ENCODE measurements around the gene PCDH9. TPM values are rescaled to one million over a fixed set of nuclear protein-coding genes. Genes with fewer than 3 reads are reported as not detected.
"Not testable (repeated sequence)": the region's sequence is repeated elsewhere in the genome, so short reads cannot be mapped to it uniquely, and the experiment has no call there.

PCDH9 gene
- total RNA-seq, 1 donor from 2014 or later, result 0.20 TPM

DNA sequence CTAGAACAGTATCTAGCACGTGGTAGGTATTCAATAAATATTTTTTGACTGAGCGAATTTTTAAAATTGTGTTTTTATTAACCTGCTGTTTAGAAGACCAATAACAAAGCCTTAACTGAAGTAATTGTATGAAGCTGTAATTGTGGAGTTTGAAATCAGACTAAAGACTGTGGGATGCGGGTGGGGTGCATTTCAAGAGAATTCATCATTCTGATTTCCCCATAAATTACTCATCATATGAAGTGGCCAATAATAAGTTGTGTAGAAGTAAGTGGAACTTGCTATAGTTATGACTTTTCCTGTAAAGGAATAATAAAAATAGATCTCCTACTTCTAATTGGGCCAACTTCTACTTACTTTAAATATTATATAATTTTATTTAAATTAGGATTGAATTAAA, 449.3 kb downstream of the PCDH9 start:
- DNase-seq (ENCODE audit: low read depth in 2 of 2), result no peak

DNA sequence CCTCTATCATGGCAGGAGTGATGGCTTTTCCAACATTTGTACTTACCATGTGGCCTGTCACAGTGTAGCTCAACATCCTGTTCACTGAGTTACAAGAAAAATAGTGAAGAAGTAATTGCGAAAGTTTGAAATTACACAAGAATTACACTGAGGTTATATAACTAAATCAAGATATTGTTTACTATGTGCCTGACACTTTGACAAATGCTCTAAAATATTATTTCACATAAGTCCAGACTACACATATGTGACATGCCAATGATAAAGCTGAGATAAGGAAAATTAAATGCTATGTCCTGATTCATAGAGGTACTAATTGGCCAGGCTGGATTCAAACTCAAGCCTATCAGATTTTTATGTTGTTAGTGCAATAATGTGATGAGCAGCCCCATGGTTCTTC, 451.7 kb downstream of the PCDH9 start:
- no peak for DNase-seq (ENCODE audit: low read depth in 2 of 2)

DNA sequence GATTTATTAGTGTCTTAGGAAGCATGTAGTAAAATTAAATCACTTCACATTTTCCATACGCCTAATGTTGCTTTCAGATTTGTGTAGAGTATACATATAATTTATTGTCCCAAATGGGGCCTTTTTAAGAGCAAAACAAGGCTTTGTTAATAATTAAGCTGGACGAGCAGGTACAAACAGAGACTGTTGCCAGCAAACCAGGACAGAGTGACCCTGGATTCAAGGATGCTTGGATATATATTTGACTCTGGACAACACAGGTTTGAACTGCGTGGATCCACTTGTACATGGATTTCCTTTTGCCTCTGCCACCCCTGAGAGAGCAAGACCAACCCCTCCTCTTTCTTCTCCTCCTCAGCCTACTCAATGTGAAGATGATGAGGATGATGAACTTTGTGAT, 454.9 kb downstream of the PCDH9 start:
- no peak for DNase-seq (ENCODE audit: low read depth in 2 of 2)

- DNase-seq (ENCODE audit: low read depth in 2 of 2), result no peak
Measured at GRCh38 chr13:66774046-66774445, 456.1 kb downstream of the PCDH9 start.

- DNase-seq (ENCODE audit: low read depth in 2 of 2), result no peak
Measured at GRCh38 chr13:66765559-66765958, 464.6 kb downstream of the PCDH9 start.

GRCh38 chr13:66760678-66761077, 469.5 kb downstream of the PCDH9 start:
- DNase-seq (ENCODE audit: low read depth in 2 of 2), result not testable (repeated sequence)

DNA sequence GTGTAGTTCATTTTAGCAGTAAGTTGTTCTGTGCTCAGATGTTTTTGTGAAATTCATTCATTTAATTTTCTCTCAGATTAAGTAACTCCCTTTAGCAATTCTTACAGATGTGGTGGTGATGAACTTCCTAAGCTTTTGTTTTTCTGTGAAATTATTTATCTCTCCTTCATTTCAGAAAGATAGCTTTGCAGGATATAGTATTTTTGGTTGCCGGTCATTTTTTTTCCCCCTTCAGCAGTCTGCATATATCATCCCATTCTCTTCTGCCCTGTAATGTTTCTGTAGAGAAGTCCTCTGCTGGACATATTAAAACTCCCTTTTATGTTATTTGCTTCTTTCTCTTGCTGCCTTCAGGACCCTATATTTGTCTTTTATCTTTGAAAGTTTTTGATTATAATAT, 470.2 kb downstream of the PCDH9 start:
- no peak for DNase-seq (ENCODE audit: low read depth in 2 of 2)

DNA sequence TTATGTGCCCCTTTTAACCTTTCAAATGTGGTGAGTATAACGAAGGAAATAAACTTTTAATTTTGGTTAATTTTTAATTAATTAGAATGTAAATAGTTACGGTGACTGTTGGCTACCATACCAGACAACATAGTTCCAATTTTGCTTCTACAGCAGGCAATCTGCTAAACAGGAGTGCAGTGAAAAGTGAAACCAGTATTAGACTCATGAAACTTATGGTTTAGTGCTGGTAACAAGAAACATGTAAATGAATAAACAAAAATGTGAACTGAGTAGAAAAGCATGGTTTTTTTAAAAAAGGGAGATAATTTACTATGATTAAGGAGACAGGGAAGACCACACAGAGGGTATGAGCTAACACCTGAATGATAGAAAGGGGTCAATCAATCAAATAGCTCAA, 478.4 kb downstream of the PCDH9 start:
- DNase-seq (ENCODE audit: low read depth in 2 of 2), result no peak

GRCh38 chr13:66748712-66749111, 481.4 kb downstream of the PCDH9 start:
- DNase-seq (ENCODE audit: low read depth in 2 of 2), result no peak

- no peak for DNase-seq (ENCODE audit: low read depth in 2 of 2)
Measured at GRCh38 chr13:66745307-66745706, 484.8 kb downstream of the PCDH9 start.

DNA sequence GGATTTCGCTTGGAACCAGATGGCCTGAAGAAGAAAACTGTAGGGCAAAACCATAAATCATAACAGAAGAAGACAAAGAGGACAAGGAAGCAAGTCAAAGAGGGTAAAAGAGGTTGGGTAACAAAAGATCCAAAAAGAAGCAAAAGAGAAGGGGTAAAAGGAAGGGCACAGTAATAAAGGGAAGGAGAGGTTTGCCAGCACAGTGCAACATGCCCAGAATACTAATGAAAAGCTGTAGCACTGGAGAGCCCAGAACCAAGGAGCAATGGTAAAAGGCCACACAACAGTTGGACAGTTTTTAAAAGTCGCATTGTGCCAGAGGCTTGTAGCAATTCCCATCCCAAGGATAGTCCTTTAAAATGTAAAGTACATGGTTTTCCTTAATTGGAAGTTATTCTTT, 506.6 kb downstream of the PCDH9 start:
- DNase-seq (ENCODE audit: low read depth in 2 of 2), result no peak

- DNase-seq (ENCODE audit: low read depth in 2 of 2), result no peak
Measured at GRCh38 chr13:66716538-66716937, 513.6 kb downstream of the PCDH9 start.

DNA sequence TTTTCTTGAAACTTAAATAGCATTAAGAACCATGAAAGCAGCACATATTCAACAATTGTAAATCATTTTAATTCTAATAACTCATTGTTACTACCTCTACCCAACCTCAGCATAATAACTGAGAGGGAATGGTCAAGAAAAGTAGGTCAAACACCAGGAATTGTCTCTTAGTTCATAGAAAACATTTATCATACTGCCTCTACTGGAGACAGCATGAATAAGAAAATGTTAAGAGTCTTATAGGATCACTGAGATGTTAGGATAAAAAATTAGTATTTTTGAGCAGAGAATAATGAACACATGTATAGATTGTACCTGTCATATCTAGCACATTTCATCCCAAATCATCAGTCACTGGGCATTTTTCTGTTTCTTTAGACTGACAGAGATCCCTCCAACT, 515.3 kb downstream of the PCDH9 start:
- no peak for DNase-seq (ENCODE audit: low read depth in 2 of 2)

DNA sequence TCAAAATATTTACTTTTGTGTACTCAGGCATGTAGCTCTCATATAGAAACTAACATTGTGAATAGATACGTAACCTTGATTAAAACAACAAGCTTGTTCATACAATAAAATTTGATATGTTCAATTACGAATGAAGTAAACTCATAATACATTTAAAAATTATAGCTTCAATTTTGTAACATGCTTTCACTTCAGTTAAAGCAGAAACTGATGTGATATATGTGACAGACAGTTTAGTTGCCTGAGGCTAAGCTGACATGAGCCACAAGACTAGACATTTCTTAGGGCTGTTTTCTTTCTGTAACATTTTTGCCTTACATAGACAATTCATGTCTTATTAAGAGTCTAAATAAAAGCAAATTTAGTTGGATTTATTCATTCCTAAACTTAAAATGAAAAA, 526.0 kb downstream of the PCDH9 start:
- no peak for DNase-seq (ENCODE audit: low read depth in 2 of 2)

- DNase-seq (ENCODE audit: low read depth in 2 of 2), result no peak
Measured at GRCh38 chr13:66703597-66703996, 526.5 kb downstream of the PCDH9 start.

DNA sequence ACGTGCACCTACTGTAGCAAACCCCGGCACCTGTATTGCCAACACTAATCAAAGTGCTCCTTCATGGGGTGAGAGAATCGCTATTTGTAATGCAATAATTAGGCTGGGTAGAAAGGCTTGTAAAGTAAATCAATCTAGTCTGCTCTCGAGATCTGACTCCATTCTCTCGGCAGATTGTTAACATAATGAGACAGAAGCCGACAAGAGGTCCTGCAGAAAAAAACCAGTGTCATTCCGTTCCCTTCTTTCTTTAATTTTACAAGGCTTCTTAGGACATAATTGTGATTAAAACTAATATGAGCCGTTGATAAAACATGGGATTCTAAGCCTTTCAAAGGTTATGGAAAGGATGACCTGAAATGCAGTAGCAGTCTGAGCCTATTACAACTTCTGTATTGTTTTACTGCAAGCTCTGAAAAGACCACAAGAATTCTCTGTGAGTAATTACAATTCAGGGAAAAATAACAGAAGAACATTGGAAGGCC, 530.0 kb downstream of the PCDH9 start:
- no peak for DNase-seq (ENCODE audit: low read depth in 2 of 2)

DNA sequence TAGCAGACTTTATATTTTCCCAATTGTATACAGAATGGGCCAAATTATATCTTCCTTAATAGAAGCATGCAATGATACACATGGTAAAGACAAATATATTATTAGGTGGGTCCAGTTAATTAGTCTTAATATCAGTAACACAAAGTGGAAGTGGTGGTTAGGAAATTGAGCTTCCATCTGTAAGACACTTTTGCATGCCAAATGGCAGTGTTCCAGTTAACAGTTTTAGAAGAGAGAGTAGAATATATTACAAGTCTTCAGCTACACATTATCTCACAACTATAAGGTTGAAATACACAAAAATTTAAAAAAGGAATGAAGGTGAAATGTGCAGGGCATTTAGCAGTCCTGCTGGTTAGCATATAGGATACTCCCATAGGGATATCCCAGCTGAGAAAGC, 536.5 kb downstream of the PCDH9 start:
- no peak for DNase-seq (ENCODE audit: low read depth in 2 of 2)

DNA sequence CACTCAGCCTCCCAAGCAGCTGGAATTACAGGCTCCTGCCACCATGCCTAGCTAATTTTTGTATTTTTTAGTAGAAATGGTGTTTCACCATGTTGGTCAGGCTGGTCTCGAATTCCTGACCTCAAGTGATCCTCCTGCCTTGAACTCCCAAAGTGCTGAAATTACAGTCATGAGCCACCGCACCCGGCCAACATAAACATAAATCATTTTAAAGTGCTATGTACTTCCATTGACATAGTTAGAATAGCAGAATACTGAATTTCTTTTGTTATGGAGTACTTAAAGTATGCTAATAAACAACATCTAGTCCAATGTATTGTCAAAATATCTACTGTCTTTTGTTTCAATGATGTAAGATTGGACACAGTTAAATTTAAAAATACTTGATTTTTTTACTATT, 539.0 kb downstream of the PCDH9 start:
- no peak for DNase-seq (ENCODE audit: low read depth in 2 of 2)

DNA sequence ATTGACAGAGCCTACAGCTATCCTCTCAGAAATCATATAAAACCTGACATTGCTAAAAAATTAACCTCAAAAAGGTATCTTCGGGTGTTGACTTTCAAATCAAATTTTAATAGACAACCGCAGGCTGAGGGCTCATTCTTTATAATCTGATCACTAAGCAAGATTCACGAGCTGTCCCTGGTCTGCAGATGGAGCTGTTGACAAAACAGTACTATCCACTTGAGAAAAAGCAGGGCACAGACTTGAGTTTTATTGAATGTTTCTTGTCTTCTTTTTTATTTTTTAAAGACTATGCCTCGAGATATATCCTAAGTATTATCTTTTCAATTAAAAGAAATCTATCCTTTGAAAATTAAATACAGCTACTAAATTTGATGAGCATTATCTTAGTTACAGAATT, 540.5 kb downstream of the PCDH9 start:
- peak; percentile 15 to 22 for DNase-seq (ENCODE audit: low read depth in 2 of 2)

- DNase-seq (ENCODE audit: low read depth in 2 of 2), result peak; percentile 1 to 29
Measured at GRCh38 chr13:66689037-66689619, 541.0 kb downstream of the PCDH9 start.

DNA sequence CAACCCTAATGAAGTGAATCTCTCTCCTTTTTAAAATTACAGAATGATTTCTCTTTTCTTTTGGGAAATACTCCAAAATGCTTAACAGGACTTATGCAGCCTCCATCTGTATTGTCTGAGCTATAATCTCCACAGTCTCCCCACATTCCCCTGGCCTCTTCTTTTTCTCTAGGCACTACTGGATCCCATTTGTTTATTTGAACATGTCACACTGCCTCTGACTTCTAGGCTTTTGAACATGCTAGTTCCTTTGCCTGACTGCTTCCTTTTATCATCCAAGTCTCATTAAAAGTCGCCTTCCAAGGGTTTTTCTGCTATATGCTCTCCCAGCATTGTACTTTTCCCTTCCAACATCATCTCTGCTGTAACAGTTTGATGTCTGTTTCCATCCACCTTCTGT, 548.7 kb downstream of the PCDH9 start:
- no peak for DNase-seq (ENCODE audit: low read depth in 2 of 2)

GRCh38 chr13:66680031-66680430, 550.1 kb downstream of the PCDH9 start:
- peak in 1 of 2 donors; percentile 56 for DNase-seq (ENCODE audit: low read depth in 2 of 2)

- no peak for DNase-seq (ENCODE audit: low read depth in 2 of 2)
Measured at GRCh38 chr13:66675620-66676019, 554.5 kb downstream of the PCDH9 start.

DNA sequence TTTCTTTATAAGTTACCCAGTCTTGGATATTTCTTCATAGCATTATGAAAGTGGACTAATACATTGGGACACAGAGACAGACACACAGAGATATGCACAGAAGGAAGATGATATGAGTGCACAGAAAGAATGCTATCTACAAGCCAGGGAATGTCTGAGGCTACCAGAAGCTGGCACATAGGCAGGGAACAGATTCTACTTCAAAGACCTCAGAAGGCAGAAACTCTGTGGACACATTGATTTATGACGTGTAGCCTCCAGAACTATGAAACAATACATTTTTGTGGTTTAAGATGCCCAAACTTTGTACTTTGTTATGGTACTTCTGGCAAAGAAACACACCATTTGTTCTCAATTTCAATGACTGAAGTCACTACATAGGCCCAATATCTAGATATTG, 556.7 kb downstream of the PCDH9 start:
- no peak for DNase-seq (ENCODE audit: low read depth in 2 of 2)

Data from lung microvascular endothelial cell (primary cell).